Caco-2 (cell line): ENCODE results near the gene FRS2. TPM values are rescaled to one million over a fixed set of nuclear protein-coding genes. Genes with fewer than 3 reads are reported as not detected.

Experiments
- BruUV-seq: library from RNA; stranded (reverse); fragments of 400-500 nt; replicated peaks from 2 replicates; lab custom pipeline; 2021; lab: Mats Ljungman, UMichigan
- CTCF ChIA-PET: fragments of 300-600 bp; sonication (Branson Sonifier 250); formaldehyde crosslinking; loops from one replicate; lab custom pipeline; 2022; ENCODE audit warnings: antibody characterized with exemption; lab: Charles Lee
- POLR2A ChIA-PET: fragments of 300-600 bp; sonication (Branson Sonifier 250); formaldehyde crosslinking; loops from one replicate; lab custom pipeline; 2022; ENCODE audit warnings: antibody characterized with exemption; lab: Charles Lee
- DNase-seq, 2 experiments: peaks; one replicate each; pipeline versions ENCODE4 v3.0.0 to v3.0.0-alpha.2; 2020 to 2022
- H3K27me3 ChIP-seq: replicated peaks from 2 replicates; pipeline ENCODE4 v1.6.0; 2011; ENCODE audit warnings: low read length; ENCODE audit not compliant: control insufficient read depth, insufficient read depth
- H3K36me3 ChIP-seq: 2 replicates; pipeline ENCODE4 v1.5.1; 2011; ENCODE audit warnings: low read length; ENCODE audit not compliant: control insufficient read depth, insufficient read depth
- H3K4me1 ChIP-seq: fragments of 250-450 bp; sonication (Bioruptor Pico); 2 replicates; pipeline ENCODE4 v1.5.1; 2020; ENCODE audit warnings: mild to moderate bottlenecking
- H3K4me3 ChIP-seq: 2 replicates; pipeline ENCODE4 v1.5.1; 2011; ENCODE audit warnings: low read depth, mild to moderate bottlenecking, control low read depth, low read length
- H3K9me3 ChIP-seq: fragments of 250-450 bp; sonication (Bioruptor Pico); 2 replicates; pipeline ENCODE4 v1.5.1; 2020; ENCODE audit warnings: mild to moderate bottlenecking, moderate library complexity
- H3K27ac Mint-ChIP-seq: one replicate; pipeline ENCODE4 v1.8.0; 2022; ENCODE audit warnings: mixed read lengths; ENCODE audit not compliant: unreplicated experiment
- H3K27me3 Mint-ChIP-seq: one replicate; pipeline ENCODE4 v1.8.0; 2022; ENCODE audit warnings: mixed read lengths; ENCODE audit not compliant: insufficient read depth, unreplicated experiment
- H3K36me3 Mint-ChIP-seq: one replicate; pipeline ENCODE4 v1.8.0; 2022; ENCODE audit warnings: mild to moderate bottlenecking, mixed read lengths; ENCODE audit not compliant: insufficient read depth, unreplicated experiment
- H3K4me1 Mint-ChIP-seq: one replicate; pipeline ENCODE4 v1.8.0; 2022; ENCODE audit warnings: low read depth, mixed read lengths; ENCODE audit not compliant: unreplicated experiment
- H3K4me3 Mint-ChIP-seq: one replicate; pipeline ENCODE4 v1.8.0; 2022; ENCODE audit warnings: mild to moderate bottlenecking, moderate library complexity, mixed read lengths; ENCODE audit not compliant: unreplicated experiment
- H3K9me3 Mint-ChIP-seq: one replicate; pipeline ENCODE4 v1.8.0; 2022; ENCODE audit warnings: mixed read lengths; ENCODE audit not compliant: unreplicated experiment
- CTCF ChIP-seq, 2 experiments: fragments of 200-600 bp in 1 of 2; IDR thresholded peaks; 1 replicate in 1 of 2; 2 replicates in 1 of 2; pipeline versions ENCODE4 v1.5.1 to v1.8.0; 2011 to 2022; ENCODE audit warnings: antibody characterized with exemption in 1 of 2, control low read depth in 1 of 2, inconsistent platforms in 1 of 2, low read depth in 1 of 2, low read length in 1 of 2, mild to moderate bottlenecking in 1 of 2, moderate library complexity in 1 of 2; ENCODE audit not compliant: insufficient read depth in 1 of 2, severe bottlenecking in 1 of 2, unreplicated experiment in 1 of 2
- intact Hi-C: fragments of 100-400 bp; cut with micrococcal nuclease; formaldehyde crosslinking; loops from one replicate; pipeline ENCODE4 v1.10.0; 2022; ENCODE audit not compliant: unreplicated experiment
- total RNA-seq: library from RNA; stranded (reverse); gene quantifications from 2 replicates; pipeline ENCODE4 v1.2.3, GENCODE V29; 2022

FRS2 gene
- total RNA-seq, 1 experiment from 2014 or later: 82.3 TPM

DNA sequence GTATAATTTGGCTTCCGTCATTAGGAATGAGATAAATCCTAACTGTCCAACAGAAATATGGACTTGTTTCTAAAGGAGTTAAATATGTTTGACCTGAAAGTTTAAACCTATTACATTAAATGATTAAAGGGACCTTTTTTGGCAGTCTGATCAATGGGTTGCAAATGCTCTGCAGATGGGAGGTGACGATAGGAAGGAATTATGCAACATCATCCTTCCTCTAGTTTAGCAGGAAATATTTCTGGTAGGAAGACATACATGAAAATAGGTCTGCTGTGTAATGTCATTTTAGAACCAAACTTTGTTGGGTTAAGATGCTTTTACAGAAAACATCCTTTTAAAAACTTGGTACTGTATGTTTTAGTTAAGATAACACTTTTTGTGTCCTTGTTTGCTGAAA, 137.9 kb downstream of the FRS2 start:
- DNase-seq: no peak
- Mint-ChIP-seq H3K4me3 (no peak overlapping the region), H3K36me3 (peaks cover 9% of the 10 kb centered on the region), H3K9me3 (no peaks in the 10 kb centered on the region), H3K27me3 (no peaks in the 10 kb centered on the region), H3K27ac (no peak overlapping the region), H3K4me1 (no peaks in the 10 kb centered on the region)
- TF ChIP-seq CTCF (IDR thresholded peaks at IDR 0.05; ENCODE audit: insufficient read depth in 1 of 2, low read depth in 1 of 2, low read length in 1 of 2, severe bottlenecking in 1 of 2, unreplicated experiment in 1 of 2): no peak
- no TSS peak for BruUV-seq
- CTCF ChIA-PET: no interaction called here
- intact Hi-C loops: no loop called here
- POLR2A ChIA-PET: no interaction called here
- no peak overlapping the region for H3K4me3 ChIP-seq
- H3K27me3 ChIP-seq: no peaks in the 10 kb centered on the region
- H3K4me1 ChIP-seq: no peaks in the 10 kb centered on the region
- no peaks in the 10 kb centered on the region for H3K9me3 ChIP-seq
- H3K36me3 ChIP-seq: peaks cover 1% of the 10 kb centered on the region; the same call in 1 of the 2 replicates

- no peak for TF ChIP-seq CTCF (IDR thresholded peaks at IDR 0.05; ENCODE audit: insufficient read depth in 1 of 2, low read depth in 1 of 2, low read length in 1 of 2, severe bottlenecking in 1 of 2, unreplicated experiment in 1 of 2)
- Histone ChIP-seq H3K27me3 (no peaks in the 10 kb centered on the region), H3K4me3 (no peak overlapping the region), H3K4me1 (no peaks in the 10 kb centered on the region), H3K36me3 (no peaks in the 10 kb centered on the region), H3K9me3 (no peaks in the 10 kb centered on the region)
- peaks cover 4% of the 10 kb centered on the region for H3K36me3 Mint-ChIP-seq
- no peaks in the 10 kb centered on the region for H3K4me1 Mint-ChIP-seq
- DNase-seq: no peak
- ChIA-PET POLR2A (no interaction called here), CTCF (no interaction called here)
- H3K4me3 Mint-ChIP-seq: no peak overlapping the region
- peaks cover under 1% of the 10 kb centered on the region for H3K9me3 Mint-ChIP-seq
- H3K27me3 Mint-ChIP-seq: no peaks in the 10 kb centered on the region
- no peak overlapping the region for H3K27ac Mint-ChIP-seq
- no TSS peak for BruUV-seq
- intact Hi-C loops: no loop called here
These were observed 139.9 kb downstream of the FRS2 start for GRCh38 chr12:69610126-69610525.

DNA sequence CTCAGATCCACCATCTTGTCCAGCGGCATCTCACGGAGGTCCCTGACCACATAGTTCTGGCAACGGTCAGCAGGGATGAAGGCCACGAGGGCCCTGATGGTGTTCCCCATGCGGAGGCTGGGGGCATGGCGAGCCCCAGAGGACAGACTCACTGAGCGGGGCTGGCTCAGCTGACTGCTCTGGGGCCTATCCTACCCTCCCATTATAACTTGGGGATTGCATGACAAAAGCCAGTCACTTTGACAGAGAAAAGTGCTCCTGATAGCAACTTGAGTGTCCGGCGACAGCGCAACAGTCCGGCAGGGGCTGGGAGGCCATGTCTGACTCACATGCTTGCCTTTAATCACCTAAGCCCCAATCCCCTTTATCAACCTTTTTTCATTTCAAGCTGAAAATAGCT, 140.5 kb downstream of the FRS2 start, which contains the start of gene LRRC10:
TSS of gene LRRC10 (minus strand) at position 179 of the 400 bp plus-strand sequence. CDS start at position 110, 69 bp downstream.
- peaks cover 4% of the 10 kb centered on the region for H3K36me3 Mint-ChIP-seq
- BruUV-seq: no TSS peak
- TF ChIP-seq CTCF (IDR thresholded peaks at IDR 0.05; ENCODE audit: insufficient read depth in 1 of 2, low read depth in 1 of 2, low read length in 1 of 2, severe bottlenecking in 1 of 2, unreplicated experiment in 1 of 2): no peak

More for the DNA sequence above, 140.5 kb downstream of the FRS2 start, which contains the start of gene LRRC10:
- Histone ChIP-seq H3K9me3 (no peaks in the 10 kb centered on the region), H3K4me3 (no peak within 1 kb of the TSS), H3K27me3 (no peaks in the 10 kb centered on the region), H3K4me1 (no peaks in the 10 kb centered on the region), H3K36me3 (no peaks in the 10 kb centered on the region)
- CTCF ChIA-PET: no interaction called here
- Mint-ChIP-seq H3K27ac (no peak within 1 kb of the TSS), H3K27me3 (no peaks in the 10 kb centered on the region), H3K4me3 (no peak within 1 kb of the TSS), H3K4me1 (no peaks in the 10 kb centered on the region), H3K9me3 (peaks cover 7% of the 10 kb centered on the region)
- intact Hi-C loops: no loop called here
- DNase-seq: no peak
- POLR2A ChIA-PET: interaction anchor here (0.6 kb wide), 1 partner anchor 1301 kb away, joined by 4 read pairs; no protein-coding TSS in a partner anchor
